HEK293T (cell line): ENCODE results near the gene CAVIN1.

Experiments used
- BHLHE40 ChIP-seq: fragments of 450-650 bp; IDR thresholded peaks from 2 replicates; pipeline ENCODE4 v1.6.1; 2016; ENCODE audit warnings: mild to moderate bottlenecking, moderate library complexity, borderline replicate concordance
- FOXM1 ChIP-seq: fragments of 450-650 bp; IDR thresholded peaks from 2 replicates; pipeline ENCODE4 v1.6.1; 2017; ENCODE audit warnings: mild to moderate bottlenecking, borderline replicate concordance
- SP1 ChIP-seq: fragments of 450-650 bp; IDR thresholded peaks from 2 replicates; pipeline ENCODE4 v1.6.1; 2017

- TF ChIP-seq FOXM1 (no peak), SP1 (no peak), BHLHE40 (no peak)
Observed at GRCh38 chr17:42399121-42399520, 23.9 kb downstream of the CAVIN1 start.
